ENCODE data around the gene AXDND1. TPM values are rescaled to one million over a fixed set of nuclear protein-coding genes. Genes with fewer than 3 reads are reported as not detected.

Gene AXDND1
- total RNA-seq (ENCODE audit: unreplicated experiment): not detected
- long read RNA-seq: 0 reads

- Mint-ChIP-seq H3K36me3 (ENCODE audit: unreplicated experiment) (no peaks in the 10 kb centered on the region), H3K27me3 (ENCODE audit: unreplicated experiment) (peaks cover 2% of the 10 kb centered on the region), H3K27ac (ENCODE audit: unreplicated experiment) (peak within 1 kb of the TSS; percentile 88), H3K4me3 (ENCODE audit: unreplicated experiment) (peak within 1 kb of the TSS; percentile 86), H3K9me3 (ENCODE audit: unreplicated experiment) (peaks cover 2% of the 10 kb centered on the region), H3K4me1 (ENCODE audit: low read depth, unreplicated experiment) (peaks cover 3% of the 10 kb centered on the region)
- TF ChIP-seq CTCF (IDR thresholded peaks at IDR 0.05; ENCODE audit: partially characterized antibody, unreplicated experiment): no peak
- DNase-seq: peak; percentile 86
Observed at GRCh38 chr1:179365342-179366092, at the start of gene AXDND1. TSS of gene AXDND1 (plus strand) at chr1:179365971. CDS start at chr1:179366510, 539 bp downstream.

GRCh38 chr1:179318491-179318890 is 47.3 kb upstream of the AXDND1 start:
- DNase-seq: no peak
- TF ChIP-seq CTCF (IDR thresholded peaks at IDR 0.05; ENCODE audit: partially characterized antibody, unreplicated experiment): no peak
- H3K4me1 Mint-ChIP-seq (ENCODE audit: low read depth, unreplicated experiment): no peaks in the 10 kb centered on the region
- H3K4me3 Mint-ChIP-seq (ENCODE audit: unreplicated experiment): no peak overlapping the region
- no peaks in the 10 kb centered on the region for H3K9me3 Mint-ChIP-seq (ENCODE audit: unreplicated experiment)
- no peaks in the 10 kb centered on the region for H3K27me3 Mint-ChIP-seq (ENCODE audit: unreplicated experiment)
- no peak overlapping the region for H3K27ac Mint-ChIP-seq (ENCODE audit: unreplicated experiment)
- H3K36me3 Mint-ChIP-seq (ENCODE audit: unreplicated experiment): no peaks in the 10 kb centered on the region

GRCh38 chr1:179321533-179322216 is 44.1 kb upstream of the AXDND1 start:
- Mint-ChIP-seq H3K36me3 (ENCODE audit: unreplicated experiment) (no peaks in the 10 kb centered on the region), H3K27ac (ENCODE audit: unreplicated experiment) (no peak overlapping the region), H3K4me1 (ENCODE audit: low read depth, unreplicated experiment) (no peaks in the 10 kb centered on the region), H3K9me3 (ENCODE audit: unreplicated experiment) (no peaks in the 10 kb centered on the region), H3K27me3 (ENCODE audit: unreplicated experiment) (no peaks in the 10 kb centered on the region), H3K4me3 (ENCODE audit: unreplicated experiment) (no peak overlapping the region)
- no peak for DNase-seq
- no peak for TF ChIP-seq CTCF (IDR thresholded peaks at IDR 0.05; ENCODE audit: partially characterized antibody, unreplicated experiment)

- DNase-seq: no peak
- Mint-ChIP-seq H3K27ac (ENCODE audit: unreplicated experiment) (no peak overlapping the region), H3K27me3 (ENCODE audit: unreplicated experiment) (no peaks in the 10 kb centered on the region), H3K9me3 (ENCODE audit: unreplicated experiment) (no peaks in the 10 kb centered on the region), H3K4me1 (ENCODE audit: low read depth, unreplicated experiment) (no peaks in the 10 kb centered on the region), H3K36me3 (ENCODE audit: unreplicated experiment) (no peaks in the 10 kb centered on the region), H3K4me3 (ENCODE audit: unreplicated experiment) (no peak overlapping the region)
- no peak for TF ChIP-seq CTCF (IDR thresholded peaks at IDR 0.05; ENCODE audit: partially characterized antibody, unreplicated experiment)
Observed at GRCh38 chr1:179322557-179322956, 43.2 kb upstream of the AXDND1 start.

- Mint-ChIP-seq H3K9me3 (ENCODE audit: unreplicated experiment) (no peaks in the 10 kb centered on the region), H3K4me1 (ENCODE audit: low read depth, unreplicated experiment) (no peaks in the 10 kb centered on the region), H3K4me3 (ENCODE audit: unreplicated experiment) (no peak overlapping the region), H3K36me3 (ENCODE audit: unreplicated experiment) (no peaks in the 10 kb centered on the region), H3K27me3 (ENCODE audit: unreplicated experiment) (no peaks in the 10 kb centered on the region), H3K27ac (ENCODE audit: unreplicated experiment) (no peak overlapping the region)
- DNase-seq: no peak
- no peak for TF ChIP-seq CTCF (IDR thresholded peaks at IDR 0.05; ENCODE audit: partially characterized antibody, unreplicated experiment)
Observed at GRCh38 chr1:179323436-179323835, 42.3 kb upstream of the AXDND1 start.
